Hematopoietic multipotent progenitor cell (in vitro differentiated cells): Measurements from ENCODE around the gene LRCH3. TPM values are rescaled to one million over a fixed set of nuclear protein-coding genes. Genes with fewer than 3 reads are reported as not detected.

Source experiments
- DNase-seq, 3 donors: peaks; one replicate each; pipeline ENCODE4 v3.0.0-alpha.2; 2011 to 2015; ENCODE audit warnings: low read depth in 2 of 3, low spot score in 2 of 3
- total RNA-seq: library from RNA; depleted of rRNA; stranded (reverse); fragments of >200 nt; gene quantifications from one replicate; pipeline ENCODE4 v1.2.3, GENCODE V29; 2012

LRCH3 gene
- total RNA-seq, 1 donor = 34.5 TPM

- DNase-seq = peak in 2 of 3 donors; percentile 7 to 43
Measured at GRCh38 chr3:197791892-197792647, 1.0 kb downstream of the LRCH3 start.

- peak in 2 of 3 donors; percentile 32 to 33 for DNase-seq
Measured at GRCh38 chr3:197793247-197793646, 2.2 kb downstream of the LRCH3 start.

- DNase-seq = no peak
Measured at GRCh38 chr3:197794115-197794514, 3.1 kb downstream of the LRCH3 start.

- no peak for DNase-seq
Measured at GRCh38 chr3:197795200-197795599, 4.1 kb downstream of the LRCH3 start.

GRCh38 chr3:197796087-197796486 lies 5.0 kb downstream of the LRCH3 start:
- no peak for DNase-seq

GRCh38 chr3:197798863-197799262 lies 7.8 kb downstream of the LRCH3 start:
- DNase-seq = no peak

- DNase-seq = no peak
Measured at GRCh38 chr3:197800379-197800778, 9.3 kb downstream of the LRCH3 start.

- DNase-seq = peak in 2 of 3 donors; percentile 54 to 61
Measured at GRCh38 chr3:197801891-197802778, 11.1 kb downstream of the LRCH3 start.

GRCh38 chr3:197802779-197803459 lies 11.9 kb downstream of the LRCH3 start:
- peak in 2 of 3 donors; percentile 17 to 29 for DNase-seq

GRCh38 chr3:197804511-197804910 lies 13.5 kb downstream of the LRCH3 start:
- DNase-seq = no peak

- no peak for DNase-seq
Measured at GRCh38 chr3:197807969-197808587, 17.0 kb downstream of the LRCH3 start.

GRCh38 chr3:197809356-197810020 lies 18.4 kb downstream of the LRCH3 start:
- DNase-seq = no peak

- DNase-seq = no peak
Measured at GRCh38 chr3:197810901-197811300, 19.8 kb downstream of the LRCH3 start.

- no peak for DNase-seq
Measured at GRCh38 chr3:197811343-197811742, 20.3 kb downstream of the LRCH3 start.

- DNase-seq = no peak
Measured at GRCh38 chr3:197814372-197814771, 23.3 kb downstream of the LRCH3 start.

GRCh38 chr3:197820550-197821335 lies 29.7 kb downstream of the LRCH3 start:
- no peak for DNase-seq

GRCh38 chr3:197829397-197830045 lies 38.5 kb downstream of the LRCH3 start:
- DNase-seq = no peak

GRCh38 chr3:197830308-197830966 lies 39.4 kb downstream of the LRCH3 start:
- no peak for DNase-seq
